Left lung (tissue), 10 donors: ENCODE data around the gene ARMH3. TPM values are rescaled to one million over a fixed set of nuclear protein-coding genes. Genes with fewer than 3 reads are reported as not detected.

ENCODE experiments used
- ATAC-seq: fragments of 200-7000 bp; cut with Tn5 transposase; one replicate; pipeline ENCODE4 v1.9.1; 2020; ENCODE audit warnings: moderate library complexity
- DNase-seq, 4 donors: peaks; one replicate each; pipeline ENCODE4 v3.0.0-alpha.2; 2013 to 2020
- H3K27ac ChIP-seq, 2 donors: fragments of 200-600 bp; sonication (generic) in 1 of 2; one replicate each; pipeline versions ENCODE4 v1.5.0 to v1.8.0; 2020 to 2021
- H3K27me3 ChIP-seq, 2 donors: fragments of 200-600 bp; sonication (generic) in 1 of 2; one replicate each; pipeline versions ENCODE4 v1.5.0 to v1.8.0; 2020 to 2021
- H3K36me3 ChIP-seq, 2 donors: fragments of 200-600 bp; sonication (generic) in 1 of 2; one replicate each; pipeline versions ENCODE4 v1.5.0 to v1.8.0; 2020 to 2021
- H3K4me1 ChIP-seq, 2 donors: fragments of 200-600 bp; one replicate each; pipeline ENCODE4 v1.8.0; 2021
- H3K4me3 ChIP-seq, 2 donors: fragments of 200-600 bp; sonication (generic) in 1 of 2; one replicate each; pipeline versions ENCODE4 v1.5.0 to v1.8.0; 2020 to 2021; ENCODE audit warnings: mild to moderate bottlenecking in 1 of 2
- H3K9me3 ChIP-seq, 2 donors: fragments of 200-600 bp; sonication (generic) in 1 of 2; one replicate each; pipeline versions ENCODE4 v1.5.0 to v1.8.0; 2020 to 2021
- intact Hi-C, 2 donors: fragments of 100-400 bp; cut with DNase I; formaldehyde crosslinking; loops; one replicate each; pipeline versions ENCODE4 v1.11.2 to v1.14.2; 2022
- polyA plus RNA-seq, 6 donors: library from polyadenylated mRNA; unstranded; fragments of 120-200 nt; gene quantifications; one replicate each; pipeline ENCODE4 v1.2.1, GENCODE V29; 2013; ENCODE audit not compliant: insufficient read length in 6 of 6
- total RNA-seq, 2 donors: library from RNA; stranded (reverse); fragmentation: NEBNext Ultra II Directional; extraction: Animal tissue kit (Norgen Biotek cat#: 25700); gene quantifications; one replicate each; pipeline ENCODE4 v1.2.1, GENCODE V29; 2021
- TF ChIP-seq, protein P1 (sequence below), 2 donors: fragments of 200-600 bp; sonication (generic) in 1 of 2; IDR thresholded peaks; one replicate each; pipeline versions ENCODE4 v1.5.0 to v1.8.0; 2021; ENCODE audit warnings: antibody characterized with exemption in 2 of 2
- donor health status: DM: no; HTN: yes; CAD: no.
- donor health status: DM: no; HTN: no; CAD: no.

The ARMH3 gene
- total and polyA plus RNA-seq, 8 donors, result 19.4 to 26.2 (median 23.4) TPM

- H3K4me3 ChIP-seq, result no peak overlapping the region
- intact Hi-C loops, result no loop called here
- ATAC-seq (peak; percentile 69), DNase-seq (peak in 1 of 4 donors; percentile 10)
- H3K27ac ChIP-seq, result peak overlapping the region; percentile 20 to 29
- peaks cover 0 to 12% of the 10 kb centered on the region in 2 donors for H3K4me1 ChIP-seq
- no peaks in the 10 kb centered on the region for H3K27me3 ChIP-seq
- peaks cover 0 to 11% of the 10 kb centered on the region in 2 donors for H3K36me3 ChIP-seq
- TF ChIP-seq, protein P1, sequence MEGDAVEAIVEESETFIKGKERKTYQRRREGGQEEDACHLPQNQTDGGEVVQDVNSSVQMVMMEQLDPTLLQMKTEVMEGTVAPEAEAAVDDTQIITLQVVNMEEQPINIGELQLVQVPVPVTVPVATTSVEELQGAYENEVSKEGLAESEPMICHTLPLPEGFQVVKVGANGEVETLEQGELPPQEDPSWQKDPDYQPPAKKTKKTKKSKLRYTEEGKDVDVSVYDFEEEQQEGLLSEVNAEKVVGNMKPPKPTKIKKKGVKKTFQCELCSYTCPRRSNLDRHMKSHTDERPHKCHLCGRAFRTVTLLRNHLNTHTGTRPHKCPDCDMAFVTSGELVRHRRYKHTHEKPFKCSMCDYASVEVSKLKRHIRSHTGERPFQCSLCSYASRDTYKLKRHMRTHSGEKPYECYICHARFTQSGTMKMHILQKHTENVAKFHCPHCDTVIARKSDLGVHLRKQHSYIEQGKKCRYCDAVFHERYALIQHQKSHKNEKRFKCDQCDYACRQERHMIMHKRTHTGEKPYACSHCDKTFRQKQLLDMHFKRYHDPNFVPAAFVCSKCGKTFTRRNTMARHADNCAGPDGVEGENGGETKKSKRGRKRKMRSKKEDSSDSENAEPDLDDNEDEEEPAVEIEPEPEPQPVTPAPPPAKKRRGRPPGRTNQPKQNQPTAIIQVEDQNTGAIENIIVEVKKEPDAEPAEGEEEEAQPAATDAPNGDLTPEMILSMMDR (IDR thresholded peaks at IDR 0.05), result no peak
- H3K9me3 ChIP-seq, result no peaks in the 10 kb centered on the region
Observed at GRCh38 chr10:101938305-101939007, 117.5 kb downstream of the ARMH3 start.

DNA sequence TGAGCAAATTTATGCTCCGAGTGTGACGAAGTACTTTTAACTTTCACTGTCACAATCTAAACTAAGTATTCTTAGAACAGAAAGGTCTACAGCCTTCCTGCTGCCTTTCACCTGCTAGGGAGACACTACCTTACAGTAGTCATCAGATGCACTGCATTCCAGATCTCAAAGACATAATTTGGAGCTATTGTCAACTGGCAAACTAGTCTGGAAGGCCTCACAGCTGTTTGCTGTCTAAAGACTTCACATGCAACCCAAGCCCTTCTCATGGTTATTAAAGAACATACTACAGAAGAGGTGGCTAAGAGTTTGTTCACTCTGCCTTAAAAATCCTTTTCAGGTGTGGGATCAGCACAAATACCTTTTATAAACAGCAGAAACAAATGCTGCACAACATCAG lies 120.5 kb downstream of the ARMH3 start:
- no peak for DNase-seq
- intact Hi-C loops, result no loop called here
- H3K36me3 ChIP-seq, result peaks cover 0 to 18% of the 10 kb centered on the region in 2 donors
- peaks cover 0 to 12% of the 10 kb centered on the region in 2 donors for H3K4me1 ChIP-seq
- no peak overlapping the region for H3K27ac ChIP-seq
- TF ChIP-seq, protein P1 (IDR thresholded peaks at IDR 0.05), result no peak
- ATAC-seq, result no peak
- H3K4me3 ChIP-seq, result no peak overlapping the region
- no peaks in the 10 kb centered on the region for H3K27me3 ChIP-seq
- H3K9me3 ChIP-seq, result no peaks in the 10 kb centered on the region

- H3K36me3 ChIP-seq, result peaks cover 0 to 19% of the 10 kb centered on the region in 2 donors
- intact Hi-C loops, result no loop called here
- ATAC-seq (no peak), DNase-seq (no peak)
- TF ChIP-seq, protein P1 (IDR thresholded peaks at IDR 0.05), result no peak
- no peak overlapping the region for H3K4me3 ChIP-seq
- no peaks in the 10 kb centered on the region for H3K27me3 ChIP-seq
- no peaks in the 10 kb centered on the region for H3K9me3 ChIP-seq
- peaks cover 0 to 12% of the 10 kb centered on the region in 2 donors for H3K4me1 ChIP-seq
- H3K27ac ChIP-seq, result no peak overlapping the region
Observed at GRCh38 chr10:101934686-101935305, 121.2 kb downstream of the ARMH3 start.

DNA sequence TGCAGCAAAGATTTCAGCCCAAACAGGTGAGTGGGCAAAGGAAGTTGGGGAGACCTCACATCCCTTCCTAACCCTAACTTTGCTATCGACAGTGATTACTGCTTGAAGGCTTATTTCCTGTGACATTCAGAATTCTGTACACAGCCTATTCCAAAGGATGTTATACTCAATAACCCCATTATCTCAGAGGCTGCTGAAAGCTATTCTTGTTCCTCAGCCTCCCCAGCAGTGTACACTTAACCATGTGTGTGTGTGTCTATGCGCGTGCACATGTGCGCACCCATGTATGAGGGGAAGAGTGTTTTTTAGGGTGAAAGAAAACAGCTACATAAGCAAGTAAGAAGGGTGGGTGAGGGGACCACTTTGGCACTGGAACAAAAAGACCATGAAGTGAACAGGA lies 122.0 kb downstream of the ARMH3 start:
- ATAC-seq, result no peak
- DNase-seq, result no peak
- no peak overlapping the region for H3K4me3 ChIP-seq
- H3K27ac ChIP-seq, result no peak overlapping the region
- no peaks in the 10 kb centered on the region for H3K27me3 ChIP-seq
- TF ChIP-seq, protein P1 (IDR thresholded peaks at IDR 0.05), result no peak
- H3K4me1 ChIP-seq, result peaks cover 0 to 4% of the 10 kb centered on the region in 2 donors
- H3K9me3 ChIP-seq, result no peaks in the 10 kb centered on the region
- intact Hi-C loops, result no loop called here
- peaks cover 0 to 20% of the 10 kb centered on the region in 2 donors for H3K36me3 ChIP-seq

- DNase-seq (no peak), ATAC-seq (no peak)
- Histone ChIP-seq H3K4me3 (no peak overlapping the region), H3K27ac (no peak overlapping the region), H3K36me3 (peaks cover 0 to 23% of the 10 kb centered on the region in 2 donors), H3K4me1 (no peaks in the 10 kb centered on the region), H3K27me3 (no peaks in the 10 kb centered on the region), H3K9me3 (no peaks in the 10 kb centered on the region)
- intact Hi-C loops, result no loop called here
- TF ChIP-seq, protein P1 (IDR thresholded peaks at IDR 0.05), result no peak
Observed at GRCh38 chr10:101932183-101932582, 123.8 kb downstream of the ARMH3 start.
